ENCODE data around the gene GNLY.
"Not testable (repeated sequence)": the region's sequence is repeated elsewhere in the genome, so short reads cannot be mapped to it uniquely, and the experiment has no call there.

GNLY gene

DNA sequence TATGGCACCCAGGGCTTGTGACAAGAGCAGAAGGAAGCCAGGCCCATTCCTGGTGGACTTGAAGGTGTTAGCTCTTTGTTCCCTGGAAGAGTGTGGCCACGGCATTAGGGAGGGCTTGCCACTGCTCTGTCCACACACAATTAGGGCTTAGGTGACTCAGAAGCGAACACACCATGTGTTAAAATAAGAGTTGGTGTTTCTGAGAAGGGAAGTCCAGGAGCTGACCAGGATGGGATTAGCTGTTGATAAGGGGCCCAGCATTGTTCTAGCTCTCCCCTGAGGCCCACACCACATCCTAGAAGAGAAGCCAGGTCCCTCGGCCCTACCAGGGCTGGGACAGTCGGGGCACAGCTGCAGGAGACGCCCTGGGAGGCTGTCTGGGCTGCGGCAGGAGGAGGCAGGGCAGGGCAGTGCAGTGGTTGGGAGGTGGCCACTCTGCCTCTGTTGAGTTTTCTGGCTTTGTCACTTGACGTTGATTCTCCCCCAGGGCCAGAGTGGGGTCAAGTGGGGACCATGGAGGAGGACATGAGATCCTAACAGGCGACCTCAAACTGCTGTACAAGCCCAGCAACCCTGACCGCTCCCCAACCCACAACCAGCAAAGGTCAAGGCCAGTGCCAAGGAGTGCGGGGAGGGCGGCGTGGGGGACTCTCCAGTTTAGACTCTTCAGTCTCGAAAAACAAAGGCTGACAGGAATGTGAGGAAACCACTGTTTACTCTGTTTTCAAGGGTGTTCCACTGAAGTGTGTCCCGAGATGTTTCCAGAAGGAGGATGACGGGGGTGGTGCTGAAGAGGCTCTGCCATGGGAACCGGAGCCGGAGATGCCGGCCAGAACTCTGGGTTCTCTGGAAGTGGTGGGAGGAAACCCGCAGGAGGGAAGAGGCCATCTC is 16.8 kb downstream of the GNLY start:
- no peak overlapping the region for H3K4me3 ChIP-seq (ENCODE audit: extremely low read depth, insufficient read depth, low read length, poor library complexity, severe bottlenecking)
- no peak overlapping the region for H3K27ac ChIP-seq (ENCODE audit: low read depth, low read length, severe bottlenecking)
- H3K4me1 ChIP-seq (ENCODE audit: control insufficient read depth, insufficient read depth, low read length, poor library complexity, severe bottlenecking) = peaks cover 4% of the 10 kb centered on the region
- no peaks in the 10 kb centered on the region for H3K36me3 ChIP-seq (ENCODE audit: control insufficient read depth, insufficient read depth, low read length)
- WGBS, 2 experiments (ENCODE audit: insufficient coverage in 2 of 2) = 93 to 94% methylated on average over 14 to 18 of the region's 19 CpGs
- H3K9me3 ChIP-seq (ENCODE audit: control insufficient read depth, low read length) = no peaks in the 10 kb centered on the region

DNA sequence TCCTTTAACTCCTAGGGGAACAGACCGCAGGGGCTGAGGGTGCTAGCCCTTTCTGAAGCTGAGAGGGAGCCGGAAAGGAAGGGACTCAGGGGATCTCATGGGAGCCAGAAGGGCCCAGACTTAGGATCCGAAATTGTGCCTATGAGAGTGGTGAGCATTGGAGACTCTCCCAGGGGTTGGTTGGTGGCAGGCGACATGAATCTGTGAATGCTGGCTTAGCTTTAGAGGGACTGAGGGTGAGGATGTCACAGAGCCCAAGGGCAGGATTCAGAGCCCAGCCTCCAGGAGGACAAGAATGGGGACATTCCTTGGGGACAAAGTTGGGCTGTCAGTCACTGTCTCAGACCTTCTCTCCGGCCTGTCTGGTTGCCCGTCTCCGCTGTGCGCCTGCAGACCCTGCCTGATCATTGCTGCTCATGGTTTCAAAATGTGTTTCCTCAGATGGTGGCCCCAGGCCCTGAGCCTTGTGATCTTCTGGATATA is 17.5 kb downstream of the GNLY start:
- Histone ChIP-seq H3K4me1 (ENCODE audit: control insufficient read depth, insufficient read depth, low read length, poor library complexity, severe bottlenecking) (peaks cover 4% of the 10 kb centered on the region), H3K4me3 (ENCODE audit: extremely low read depth, insufficient read depth, low read length, poor library complexity, severe bottlenecking) (no peak overlapping the region), H3K27ac (ENCODE audit: low read depth, low read length, severe bottlenecking) (no peak overlapping the region), H3K9me3 (ENCODE audit: control insufficient read depth, low read length) (no peaks in the 10 kb centered on the region), H3K36me3 (ENCODE audit: control insufficient read depth, insufficient read depth, low read length) (no peaks in the 10 kb centered on the region)
- WGBS, 2 experiments (ENCODE audit: insufficient coverage in 2 of 2) = 93 to 100% methylated on average over 7 to 8 of the region's 8 CpGs

DNA sequence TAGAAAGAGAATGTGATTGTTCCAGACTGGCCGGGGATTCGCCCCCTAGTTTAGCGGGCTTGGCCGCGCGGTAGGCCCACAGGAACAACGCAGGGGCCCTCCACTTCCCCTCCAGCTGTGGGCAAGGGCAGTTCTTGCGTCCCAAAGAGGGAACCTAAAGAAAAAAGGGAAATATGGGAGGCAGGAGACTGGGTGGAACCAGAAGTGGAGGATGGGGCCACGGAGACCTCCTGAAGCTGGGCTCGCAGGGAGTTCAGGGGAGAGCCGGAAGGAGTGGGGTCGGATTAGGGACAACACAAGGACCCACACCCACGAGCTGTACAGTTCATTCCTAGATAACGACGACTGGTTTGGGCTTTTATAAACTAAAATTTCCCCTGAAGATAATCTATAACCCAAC is 18.2 kb downstream of the GNLY start:
- H3K36me3 ChIP-seq (ENCODE audit: control insufficient read depth, insufficient read depth, low read length) = no peaks in the 10 kb centered on the region
- peaks cover 5% of the 10 kb centered on the region for H3K4me1 ChIP-seq (ENCODE audit: control insufficient read depth, insufficient read depth, low read length, poor library complexity, severe bottlenecking)
- H3K4me3 ChIP-seq (ENCODE audit: extremely low read depth, insufficient read depth, low read length, poor library complexity, severe bottlenecking) = no peak overlapping the region
- 95 to 97% methylated on average over 5 to 13 of the region's 15 CpGs for WGBS, 2 experiments (ENCODE audit: insufficient coverage in 2 of 2)
- H3K9me3 ChIP-seq (ENCODE audit: control insufficient read depth, low read length) = no peaks in the 10 kb centered on the region
- no peak overlapping the region for H3K27ac ChIP-seq (ENCODE audit: low read depth, low read length, severe bottlenecking)

DNA sequence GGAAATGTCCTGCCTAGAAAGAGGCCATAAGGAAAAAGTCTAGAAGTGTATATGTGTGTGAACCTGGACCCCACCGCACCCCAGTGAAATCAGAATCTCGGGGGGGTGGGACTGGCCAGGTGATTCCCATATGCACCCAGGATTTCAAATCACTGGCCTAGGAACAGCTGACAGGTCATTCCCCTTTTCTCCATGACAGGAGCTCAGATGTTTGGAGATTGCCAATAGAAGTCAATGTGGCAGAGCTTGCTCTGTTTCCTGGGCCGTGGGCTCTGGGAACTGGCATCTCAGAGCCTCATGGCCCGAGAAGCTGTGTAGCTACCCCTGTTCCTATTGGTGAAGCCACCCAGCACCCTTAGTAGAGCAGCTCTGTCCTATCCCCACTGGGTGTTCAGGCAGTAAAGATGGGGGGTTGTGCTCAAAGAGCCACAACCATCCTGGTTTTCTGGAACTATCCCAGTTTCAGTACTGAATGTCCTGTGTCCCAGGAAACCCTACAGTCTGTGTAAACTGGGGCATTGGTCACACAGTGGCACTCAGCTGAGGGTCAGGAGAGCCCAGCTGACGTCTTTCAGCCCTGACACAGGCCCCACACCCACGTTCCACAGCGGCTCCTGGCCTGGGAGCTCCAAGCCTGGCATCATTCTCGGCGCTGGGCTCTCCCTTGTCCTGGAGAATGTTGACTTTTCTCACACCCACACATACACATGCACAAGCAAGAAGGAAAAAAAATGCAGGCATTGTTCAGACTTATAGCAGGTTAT is 18.9 kb downstream of the GNLY start:
- no peak overlapping the region for H3K4me3 ChIP-seq (ENCODE audit: extremely low read depth, insufficient read depth, low read length, poor library complexity, severe bottlenecking)
- no peaks in the 10 kb centered on the region for H3K36me3 ChIP-seq (ENCODE audit: control insufficient read depth, insufficient read depth, low read length)
- peaks cover 11% of the 10 kb centered on the region for H3K4me1 ChIP-seq (ENCODE audit: control insufficient read depth, insufficient read depth, low read length, poor library complexity, severe bottlenecking)
- no peaks in the 10 kb centered on the region for H3K9me3 ChIP-seq (ENCODE audit: control insufficient read depth, low read length)
- no peak overlapping the region for H3K27ac ChIP-seq (ENCODE audit: low read depth, low read length, severe bottlenecking)
- 73 to 83% methylated on average over 5 of the region's 9 CpGs for WGBS, 2 experiments (ENCODE audit: insufficient coverage in 2 of 2)

DNA sequence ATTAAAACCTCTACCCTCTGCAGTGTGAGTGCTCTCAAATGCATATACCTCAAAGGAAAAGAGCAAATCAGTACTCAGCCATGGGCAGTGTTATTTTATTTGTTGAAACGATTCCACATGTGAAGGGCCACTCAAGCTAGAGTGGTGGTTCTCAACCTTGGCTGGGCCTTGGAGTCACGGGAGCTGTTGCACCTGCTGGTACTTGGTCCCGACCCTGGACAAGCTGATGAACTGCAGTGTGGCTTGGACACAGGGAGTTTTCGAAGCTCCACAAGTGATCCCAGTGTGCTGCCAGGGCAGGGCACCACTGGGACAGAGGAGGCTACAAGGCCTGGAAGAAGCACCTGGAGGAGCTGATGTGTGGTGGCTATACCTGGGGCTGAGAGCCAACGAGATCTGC is 19.7 kb downstream of the GNLY start:
- no peak overlapping the region for H3K27ac ChIP-seq (ENCODE audit: low read depth, low read length, severe bottlenecking)
- no peaks in the 10 kb centered on the region for H3K36me3 ChIP-seq (ENCODE audit: control insufficient read depth, insufficient read depth, low read length)
- 85 to 94% methylated on average over 5 of the region's 5 CpGs for WGBS, 2 experiments (ENCODE audit: insufficient coverage in 2 of 2)
- H3K9me3 ChIP-seq (ENCODE audit: control insufficient read depth, low read length) = no peaks in the 10 kb centered on the region
- no peak overlapping the region for H3K4me3 ChIP-seq (ENCODE audit: extremely low read depth, insufficient read depth, low read length, poor library complexity, severe bottlenecking)
- peaks cover 11% of the 10 kb centered on the region for H3K4me1 ChIP-seq (ENCODE audit: control insufficient read depth, insufficient read depth, low read length, poor library complexity, severe bottlenecking)

DNA sequence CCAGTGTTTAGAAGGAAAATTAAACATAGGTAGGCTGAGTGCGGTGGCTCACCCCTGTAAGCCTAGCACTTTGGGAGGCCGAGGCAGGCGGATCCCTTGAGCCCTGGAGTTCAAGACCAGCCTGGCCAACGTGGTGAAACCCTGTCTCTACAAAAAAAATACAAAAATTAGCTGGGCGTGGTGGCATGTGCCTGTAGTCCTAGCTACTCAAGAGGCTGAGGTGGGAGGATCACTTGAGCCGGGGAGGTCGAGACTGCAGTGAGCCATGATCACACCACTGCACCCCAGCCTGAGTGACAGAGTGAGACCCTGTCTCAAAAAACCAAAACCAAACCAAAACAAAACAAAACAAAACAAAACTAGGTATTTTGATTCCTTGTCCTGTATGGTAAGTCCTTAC is 20.3 kb downstream of the GNLY start:
- WGBS, 2 experiments (ENCODE audit: insufficient coverage in 2 of 2) = 96 to 100% methylated on average over 5 to 7 of the region's 7 CpGs
- H3K9me3 ChIP-seq (ENCODE audit: control insufficient read depth, low read length); H3K4me3 ChIP-seq (ENCODE audit: extremely low read depth, insufficient read depth, low read length, poor library complexity, severe bottlenecking); H3K36me3 ChIP-seq (ENCODE audit: control insufficient read depth, insufficient read depth, low read length); H3K27ac ChIP-seq (ENCODE audit: low read depth, low read length, severe bottlenecking): not testable (repeated sequence)
- peaks cover 11% of the 10 kb centered on the region for H3K4me1 ChIP-seq (ENCODE audit: control insufficient read depth, insufficient read depth, low read length, poor library complexity, severe bottlenecking)

DNA sequence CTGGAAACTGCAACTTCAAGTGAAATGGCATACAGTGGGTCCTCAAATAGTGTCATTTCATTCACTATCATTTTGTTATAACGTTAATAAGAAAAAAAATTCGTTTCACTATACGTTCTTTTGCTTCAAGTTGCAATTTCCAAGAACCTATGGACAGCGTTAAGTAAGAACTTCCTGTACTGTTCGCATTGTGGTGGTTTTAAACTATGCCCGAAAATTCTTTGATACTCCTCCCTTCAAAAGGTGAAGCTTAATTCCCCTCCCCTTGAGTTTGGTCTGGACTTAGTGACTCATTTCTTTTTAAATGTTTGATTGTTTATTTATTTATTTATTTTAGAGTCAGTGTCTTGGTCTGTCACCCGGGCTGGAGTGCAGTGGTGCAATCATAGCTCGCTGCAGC is 20.7 kb downstream of the GNLY start:
- H3K4me3 ChIP-seq (ENCODE audit: extremely low read depth, insufficient read depth, low read length, poor library complexity, severe bottlenecking) = no peak overlapping the region
- peaks cover 9% of the 10 kb centered on the region for H3K4me1 ChIP-seq (ENCODE audit: control insufficient read depth, insufficient read depth, low read length, poor library complexity, severe bottlenecking)
- no peak overlapping the region for H3K27ac ChIP-seq (ENCODE audit: low read depth, low read length, severe bottlenecking)
- H3K9me3 ChIP-seq (ENCODE audit: control insufficient read depth, low read length) = no peaks in the 10 kb centered on the region
- 90 to 94% methylated on average over 4 to 6 of the region's 8 CpGs for WGBS, 2 experiments (ENCODE audit: insufficient coverage in 2 of 2)
- H3K36me3 ChIP-seq (ENCODE audit: control insufficient read depth, insufficient read depth, low read length) = no peaks in the 10 kb centered on the region

DNA sequence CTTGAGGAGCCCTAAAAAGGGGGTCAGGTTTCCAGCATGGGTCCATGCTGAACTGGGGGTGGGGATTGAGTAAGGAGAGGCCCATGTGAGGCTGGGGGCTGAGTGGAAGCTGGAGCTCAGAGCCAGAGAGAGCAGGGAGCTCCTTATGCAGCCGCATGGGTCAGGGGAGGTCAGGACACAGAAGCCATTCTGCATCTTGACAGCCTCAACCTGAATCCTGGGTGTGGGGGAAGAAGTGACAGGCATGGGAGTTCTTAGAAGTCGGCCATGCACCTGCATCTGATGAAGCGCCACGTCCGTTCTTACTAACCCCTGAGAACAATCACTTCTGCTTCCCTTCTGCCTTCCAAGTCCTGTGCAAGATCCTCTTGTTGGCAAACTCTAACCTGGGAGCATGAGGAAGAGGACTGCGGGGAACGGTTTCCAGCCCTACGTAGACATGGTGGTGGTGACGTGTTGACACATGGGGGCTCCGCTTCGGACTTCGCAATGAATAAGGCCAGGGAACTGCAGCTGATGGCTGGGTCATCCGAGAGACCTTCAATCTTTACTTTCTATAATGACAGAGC is 22.3 kb downstream of the GNLY start:
- no peaks in the 10 kb centered on the region for H3K9me3 ChIP-seq (ENCODE audit: control insufficient read depth, low read length)
- no peak overlapping the region for H3K27ac ChIP-seq (ENCODE audit: low read depth, low read length, severe bottlenecking)
- H3K4me3 ChIP-seq (ENCODE audit: extremely low read depth, insufficient read depth, low read length, poor library complexity, severe bottlenecking) = no peak overlapping the region
- peaks cover 7% of the 10 kb centered on the region for H3K4me1 ChIP-seq (ENCODE audit: control insufficient read depth, insufficient read depth, low read length, poor library complexity, severe bottlenecking)
- H3K36me3 ChIP-seq (ENCODE audit: control insufficient read depth, insufficient read depth, low read length) = no peaks in the 10 kb centered on the region
- 89 to 94% methylated on average over 5 to 11 of the region's 13 CpGs for WGBS, 2 experiments (ENCODE audit: insufficient coverage in 2 of 2)

DNA sequence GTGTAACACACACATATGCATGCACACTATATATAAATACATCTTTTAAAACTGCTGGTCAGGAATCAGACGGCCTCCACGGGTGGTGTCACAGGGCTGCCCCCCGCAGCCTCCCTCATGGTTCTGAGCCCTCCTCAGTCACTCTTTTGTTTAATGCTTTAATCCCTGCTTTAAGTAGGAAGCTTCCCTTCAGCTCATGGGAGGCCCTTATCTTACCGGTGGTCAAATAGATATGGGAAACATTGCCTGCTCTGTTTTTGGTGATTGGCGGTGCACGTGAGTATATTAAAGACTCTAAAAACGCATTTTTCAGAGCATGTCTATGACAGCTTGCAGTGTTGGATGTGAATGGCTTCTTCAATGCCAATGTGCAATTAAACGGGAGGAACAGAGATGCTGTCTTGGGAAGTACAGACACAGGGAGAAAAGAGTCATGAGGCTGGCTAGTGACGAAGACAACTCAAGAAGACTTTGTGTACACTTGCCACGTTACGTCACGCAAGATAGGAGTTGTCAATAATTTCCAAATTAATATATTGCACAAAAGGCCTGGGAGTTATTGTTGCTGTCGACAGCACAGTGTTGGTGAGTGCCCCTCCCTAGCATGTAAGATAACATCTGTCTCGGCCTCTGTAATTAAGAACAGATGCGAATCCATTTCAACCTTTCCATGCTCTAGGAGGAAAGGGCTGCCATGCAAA is 23.3 kb downstream of the GNLY start:
- no peaks in the 10 kb centered on the region for H3K36me3 ChIP-seq (ENCODE audit: control insufficient read depth, insufficient read depth, low read length)
- H3K4me3 ChIP-seq (ENCODE audit: extremely low read depth, insufficient read depth, low read length, poor library complexity, severe bottlenecking) = no peak overlapping the region
- 82 to 88% methylated on average over 8 to 10 of the region's 15 CpGs for WGBS, 2 experiments (ENCODE audit: insufficient coverage in 2 of 2)
- H3K4me1 ChIP-seq (ENCODE audit: control insufficient read depth, insufficient read depth, low read length, poor library complexity, severe bottlenecking) = peaks cover 7% of the 10 kb centered on the region
- no peak overlapping the region for H3K27ac ChIP-seq (ENCODE audit: low read depth, low read length, severe bottlenecking)
- no peaks in the 10 kb centered on the region for H3K9me3 ChIP-seq (ENCODE audit: control insufficient read depth, low read length)

DNA sequence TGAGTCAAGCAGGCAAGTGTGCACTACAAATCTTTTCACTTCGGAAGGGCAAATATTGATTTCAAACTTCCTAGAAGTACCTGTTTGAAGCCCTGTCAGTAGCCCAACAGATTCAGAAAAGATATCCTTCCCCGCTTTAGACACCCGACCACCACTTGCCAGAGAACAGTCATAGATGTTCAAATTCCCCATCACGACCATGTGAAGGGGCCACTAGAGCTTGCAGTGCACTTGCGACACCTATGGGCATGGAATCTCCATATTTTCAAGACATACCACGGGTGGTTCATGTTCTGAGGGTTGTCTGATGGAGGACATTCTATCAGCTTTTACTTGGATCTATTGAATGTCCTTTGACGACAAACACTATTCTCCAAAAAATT is 23.8 kb downstream of the GNLY start:
- Histone ChIP-seq H3K4me3 (ENCODE audit: extremely low read depth, insufficient read depth, low read length, poor library complexity, severe bottlenecking) (no peak overlapping the region), H3K36me3 (ENCODE audit: control insufficient read depth, insufficient read depth, low read length) (no peaks in the 10 kb centered on the region), H3K4me1 (ENCODE audit: control insufficient read depth, insufficient read depth, low read length, poor library complexity, severe bottlenecking) (peaks cover 7% of the 10 kb centered on the region), H3K9me3 (ENCODE audit: control insufficient read depth, low read length) (no peaks in the 10 kb centered on the region), H3K27ac (ENCODE audit: low read depth, low read length, severe bottlenecking) (no peak overlapping the region)
- WGBS, 2 experiments (ENCODE audit: insufficient coverage in 2 of 2) = 84 to 96% methylated on average over 5 to 7 of the region's 7 CpGs
